ENCODE results near the gene SCFD1. TPM values are rescaled to one million over a fixed set of nuclear protein-coding genes. Genes with fewer than 3 reads are reported as not detected.

SCFD1 gene
- total RNA-seq, 1 donor from 2014 or later: 103 TPM

DNA sequence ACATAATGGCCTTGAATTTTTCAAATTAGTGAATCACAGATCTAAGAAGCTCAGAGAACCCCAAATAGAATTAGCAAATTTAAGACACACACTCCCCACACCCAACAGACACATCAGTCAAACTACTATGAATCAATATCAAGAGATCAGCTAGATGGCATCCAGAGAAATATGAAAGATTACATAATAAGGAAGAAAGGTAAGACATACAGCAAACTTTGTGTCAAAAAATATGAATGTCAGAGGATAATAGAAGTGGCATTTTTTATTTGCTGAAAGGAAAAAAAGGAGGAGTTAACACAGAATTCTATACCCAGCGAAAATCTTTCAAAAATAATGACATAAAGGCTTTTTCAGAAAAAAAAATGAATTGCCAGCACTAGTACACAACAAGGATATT lies 141.8 kb downstream of the SCFD1 start:
- no peaks in the 10 kb centered on the region for H3K36me3 Mint-ChIP-seq
- DNase-seq (ENCODE audit: low spot score in 2 of 2, unreplicated experiment in 2 of 2): no peak
- no peaks in the 10 kb centered on the region for H3K27me3 Mint-ChIP-seq (ENCODE audit: low read depth)
- no peak overlapping the region for H3K4me3 Mint-ChIP-seq
- no peaks in the 10 kb centered on the region for H3K4me1 Mint-ChIP-seq
- no peak for TF ChIP-seq CTCF (IDR thresholded peaks at IDR 0.05; ENCODE audit: unreplicated experiment)
- no peak overlapping the region for H3K27ac Mint-ChIP-seq
- peaks cover 38% of the 10 kb centered on the region for H3K9me3 Mint-ChIP-seq

DNA sequence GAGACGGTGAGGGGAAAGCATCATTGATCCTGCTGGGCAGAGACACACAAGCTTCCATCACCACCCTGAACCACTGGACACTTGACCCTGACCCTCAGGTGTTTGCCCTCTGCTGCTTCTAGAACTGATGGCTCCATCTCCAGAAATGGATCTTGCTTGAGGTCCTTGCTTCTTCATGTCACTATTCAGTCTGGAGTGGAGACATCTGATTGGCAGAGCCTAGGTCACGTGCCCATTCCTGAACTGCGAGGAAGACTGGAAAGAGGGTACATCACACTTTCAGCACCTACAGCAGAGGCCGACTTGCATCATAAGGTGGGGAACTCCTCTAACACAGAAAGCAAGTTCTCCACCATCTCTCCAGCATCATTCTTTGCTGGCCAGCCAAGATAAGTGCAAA lies 145.5 kb downstream of the SCFD1 start:
- H3K36me3 Mint-ChIP-seq: no peaks in the 10 kb centered on the region
- no peak for TF ChIP-seq CTCF (IDR thresholded peaks at IDR 0.05; ENCODE audit: unreplicated experiment)
- no peaks in the 10 kb centered on the region for H3K4me1 Mint-ChIP-seq
- peaks cover 24% of the 10 kb centered on the region for H3K9me3 Mint-ChIP-seq
- H3K4me3 Mint-ChIP-seq: no peak overlapping the region
- H3K27me3 Mint-ChIP-seq (ENCODE audit: low read depth): peaks cover 25% of the 10 kb centered on the region
- no peak for DNase-seq (ENCODE audit: low spot score in 2 of 2, unreplicated experiment in 2 of 2)
- H3K27ac Mint-ChIP-seq: no peak overlapping the region

DNA sequence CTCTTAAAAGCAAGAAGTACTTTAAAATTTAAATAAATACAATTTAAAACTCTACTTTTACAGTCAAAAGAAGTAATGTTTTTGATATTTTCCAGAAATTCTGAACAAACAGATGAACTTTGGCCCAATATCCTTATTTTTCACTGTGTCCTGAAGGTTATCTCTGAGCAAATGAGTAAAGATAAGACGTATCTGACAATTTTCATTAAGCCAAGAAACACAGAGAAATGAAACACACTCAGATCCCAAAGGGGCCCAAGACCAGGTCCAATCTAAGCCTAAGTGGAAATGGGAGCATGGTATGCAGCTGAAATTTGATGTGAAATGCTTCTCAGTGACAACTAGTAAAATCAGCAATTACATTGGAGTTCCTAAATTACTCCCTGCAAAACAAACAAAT lies 146.7 kb downstream of the SCFD1 start:
- H3K4me1 Mint-ChIP-seq: no peaks in the 10 kb centered on the region

DNA sequence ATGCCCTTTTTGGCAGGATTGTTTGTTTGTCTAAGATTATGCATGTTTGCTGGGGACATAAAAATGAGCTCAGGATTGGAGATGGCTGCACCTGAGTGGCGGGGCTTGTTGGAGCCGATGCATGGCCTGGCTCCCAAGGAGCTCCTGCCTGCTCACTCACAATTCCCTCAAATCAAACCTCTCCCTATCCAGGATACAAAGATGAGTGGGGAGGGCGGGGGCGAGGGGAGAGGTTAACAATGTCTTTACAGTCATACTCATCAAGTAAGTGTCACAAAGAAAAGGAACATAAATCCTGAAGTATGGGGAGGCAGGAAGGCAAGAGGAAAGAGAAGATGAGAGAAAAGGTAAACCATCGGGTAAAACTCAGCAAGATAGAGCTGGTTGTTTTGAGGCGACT lies 148.3 kb downstream of the SCFD1 start:
- no peak for TF ChIP-seq CTCF (IDR thresholded peaks at IDR 0.05; ENCODE audit: unreplicated experiment)
- H3K4me3 Mint-ChIP-seq: no peak overlapping the region
- no peaks in the 10 kb centered on the region for H3K9me3 Mint-ChIP-seq
- H3K27me3 Mint-ChIP-seq (ENCODE audit: low read depth): peaks cover 35% of the 10 kb centered on the region
- H3K27ac Mint-ChIP-seq: no peak overlapping the region
- H3K36me3 Mint-ChIP-seq: no peaks in the 10 kb centered on the region
- DNase-seq (ENCODE audit: low spot score in 2 of 2, unreplicated experiment in 2 of 2): no peak
- H3K4me1 Mint-ChIP-seq: no peaks in the 10 kb centered on the region

More for the DNA sequence above, 146.7 kb downstream of the SCFD1 start:
- H3K9me3 Mint-ChIP-seq: peaks cover 15% of the 10 kb centered on the region
- no peak for DNase-seq (ENCODE audit: low spot score in 2 of 2, unreplicated experiment in 2 of 2)
- TF ChIP-seq CTCF (IDR thresholded peaks at IDR 0.05; ENCODE audit: unreplicated experiment): no peak
- H3K4me3 Mint-ChIP-seq: no peak overlapping the region
- no peaks in the 10 kb centered on the region for H3K36me3 Mint-ChIP-seq
- peaks cover 29% of the 10 kb centered on the region for H3K27me3 Mint-ChIP-seq (ENCODE audit: low read depth)
- no peak overlapping the region for H3K27ac Mint-ChIP-seq

DNA sequence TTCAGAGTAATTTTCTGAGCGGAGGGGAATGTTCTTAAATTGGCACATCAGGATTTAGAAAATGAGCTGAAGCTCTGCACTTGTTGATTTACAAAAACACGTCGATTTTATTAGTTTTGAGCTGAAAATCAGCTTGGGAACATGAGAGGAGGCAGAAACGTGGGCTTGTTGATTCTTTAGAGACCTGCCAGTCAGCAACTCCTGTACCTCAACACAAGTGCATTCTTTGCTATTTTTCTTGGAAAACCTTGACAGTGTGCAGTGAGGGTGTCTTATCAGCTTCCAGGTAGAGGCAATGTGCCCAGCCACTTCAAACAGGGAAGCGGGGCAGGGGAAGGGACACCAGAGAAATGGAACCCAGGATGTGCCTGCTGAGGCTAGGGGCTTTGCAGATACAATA lies 149.5 kb downstream of the SCFD1 start:
- Mint-ChIP-seq H3K27ac (no peak overlapping the region), H3K4me1 (no peaks in the 10 kb centered on the region), H3K27me3 (ENCODE audit: low read depth) (peaks cover 37% of the 10 kb centered on the region), H3K4me3 (no peak overlapping the region), H3K36me3 (no peaks in the 10 kb centered on the region), H3K9me3 (no peaks in the 10 kb centered on the region)
- no peak for DNase-seq (ENCODE audit: low spot score in 2 of 2, unreplicated experiment in 2 of 2)
- TF ChIP-seq CTCF (IDR thresholded peaks at IDR 0.05; ENCODE audit: unreplicated experiment): no peak

DNA sequence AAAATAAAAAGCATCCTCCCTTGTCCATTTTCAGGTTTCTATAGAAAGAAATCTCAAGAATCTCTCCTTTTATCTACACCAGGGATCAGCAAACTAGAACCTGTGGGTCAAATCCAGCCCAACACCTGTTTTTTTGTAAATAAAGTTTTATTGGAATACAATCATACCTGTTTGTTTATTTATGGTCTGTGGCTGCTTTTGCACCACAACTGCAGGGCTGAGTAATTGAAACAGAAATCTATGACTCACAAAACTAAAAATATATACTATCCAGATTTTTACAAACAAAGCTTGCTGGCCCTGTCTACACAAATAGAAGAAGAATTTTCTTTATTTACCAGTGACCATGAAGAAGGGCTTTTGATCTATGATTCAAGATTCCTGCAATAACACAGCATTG lies 157.1 kb downstream of the SCFD1 start:
- H3K36me3 Mint-ChIP-seq: no peaks in the 10 kb centered on the region
- DNase-seq (ENCODE audit: low spot score in 2 of 2, unreplicated experiment in 2 of 2): no peak
- H3K27ac Mint-ChIP-seq: no peak overlapping the region
- no peaks in the 10 kb centered on the region for H3K9me3 Mint-ChIP-seq
- TF ChIP-seq CTCF (IDR thresholded peaks at IDR 0.05; ENCODE audit: unreplicated experiment): no peak
- H3K27me3 Mint-ChIP-seq (ENCODE audit: low read depth): peaks cover 19% of the 10 kb centered on the region
- no peak overlapping the region for H3K4me3 Mint-ChIP-seq
- no peaks in the 10 kb centered on the region for H3K4me1 Mint-ChIP-seq

All from mesothelial cell of epicardium (in vitro differentiated cells).